NB4 (cell line): ENCODE data around the gene PAFAH1B2.

Experiments
- MAX ChIP-seq: IDR thresholded peaks from 2 replicates; pipeline ENCODE4 v1.6.1; 2011; ENCODE audit warnings: low read depth, low read length
- MYC ChIP-seq: IDR thresholded peaks from 2 replicates; pipeline ENCODE4 v1.6.1; 2011; ENCODE audit warnings: low read depth, low read length
- POLR2A ChIP-seq: IDR thresholded peaks from 2 replicates; pipeline ENCODE4 v1.6.1; 2011; ENCODE audit warnings: mild to moderate bottlenecking; ENCODE audit not compliant: insufficient read length; ENCODE audit errors: extremely low read depth
- TF ChIP-seq, protein P1 (sequence below): IDR thresholded peaks from one replicate; pipeline ENCODE4 v1.5.1; 2012; ENCODE audit warnings: low read depth, low read length

GRCh38 chr11:117205211-117205818, 61.2 kb downstream of the PAFAH1B2 start:
- no peak for TF ChIP-seq POLR2A
- TF ChIP-seq, protein P1, sequence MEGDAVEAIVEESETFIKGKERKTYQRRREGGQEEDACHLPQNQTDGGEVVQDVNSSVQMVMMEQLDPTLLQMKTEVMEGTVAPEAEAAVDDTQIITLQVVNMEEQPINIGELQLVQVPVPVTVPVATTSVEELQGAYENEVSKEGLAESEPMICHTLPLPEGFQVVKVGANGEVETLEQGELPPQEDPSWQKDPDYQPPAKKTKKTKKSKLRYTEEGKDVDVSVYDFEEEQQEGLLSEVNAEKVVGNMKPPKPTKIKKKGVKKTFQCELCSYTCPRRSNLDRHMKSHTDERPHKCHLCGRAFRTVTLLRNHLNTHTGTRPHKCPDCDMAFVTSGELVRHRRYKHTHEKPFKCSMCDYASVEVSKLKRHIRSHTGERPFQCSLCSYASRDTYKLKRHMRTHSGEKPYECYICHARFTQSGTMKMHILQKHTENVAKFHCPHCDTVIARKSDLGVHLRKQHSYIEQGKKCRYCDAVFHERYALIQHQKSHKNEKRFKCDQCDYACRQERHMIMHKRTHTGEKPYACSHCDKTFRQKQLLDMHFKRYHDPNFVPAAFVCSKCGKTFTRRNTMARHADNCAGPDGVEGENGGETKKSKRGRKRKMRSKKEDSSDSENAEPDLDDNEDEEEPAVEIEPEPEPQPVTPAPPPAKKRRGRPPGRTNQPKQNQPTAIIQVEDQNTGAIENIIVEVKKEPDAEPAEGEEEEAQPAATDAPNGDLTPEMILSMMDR, result no peak
- no peak for TF ChIP-seq MYC
- TF ChIP-seq MAX, result no peak
